Omental fat pad (tissue), 4 donors: Measurements from ENCODE around the gene AOX1. TPM values are rescaled to one million over a fixed set of nuclear protein-coding genes. Genes with fewer than 3 reads are reported as not detected.
A peak's percentile ranks its signal among the peaks of the same experiment; 100 is the strongest.

Source experiments
- ATAC-seq: fragments of 150-250 bp; one replicate; pipeline ENCODE4 v1.9.1; 2016; ENCODE audit warnings: mild to moderate bottlenecking, moderate library complexity; ENCODE audit not compliant: low FRiP score
- DNase-seq: peaks from one replicate; pipeline ENCODE4 v3.0.0-alpha.2; 2019; ENCODE audit warnings: low spot score
- total RNA-seq, 4 donors: library from RNA; depleted of rRNA; stranded (reverse); fragments of >200 nt; gene quantifications; one replicate each; pipeline ENCODE4 v1.1.0, GENCODE V29; 2016
- TF ChIP-seq, protein P1 (sequence below), 3 donors: fragments of 450-650 bp; IDR thresholded peaks; one replicate each; pipeline ENCODE4 v1.5.1; 2016 to 2017; ENCODE audit warnings: antibody characterized with exemption in 3 of 3, mild to moderate bottlenecking in 3 of 3, moderate library complexity in 2 of 3

The AOX1 gene
- total RNA-seq, 4 donors from 2014 or later = 241 to 629 (median 321) TPM

DNA sequence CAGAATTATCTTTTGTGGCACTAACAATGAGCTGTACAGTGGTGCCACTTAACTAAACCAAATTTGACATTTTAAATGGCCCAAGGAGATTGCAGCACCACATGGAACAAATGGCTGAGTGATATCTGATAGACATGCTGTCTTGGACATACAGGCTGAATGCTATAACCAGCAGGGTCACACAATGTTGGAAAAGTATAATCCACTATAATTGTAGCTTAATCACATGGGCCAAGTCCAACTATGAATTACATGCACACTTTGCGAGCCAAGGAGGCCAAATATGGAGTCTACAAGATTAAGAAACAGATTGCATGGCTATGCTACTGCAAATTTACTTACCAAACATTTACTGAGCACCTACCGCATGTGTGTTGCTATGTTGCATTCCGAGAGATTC, 69.0 kb downstream of the AOX1 start:
- ATAC-seq (no peak), DNase-seq (no peak)
- TF ChIP-seq, protein P1, sequence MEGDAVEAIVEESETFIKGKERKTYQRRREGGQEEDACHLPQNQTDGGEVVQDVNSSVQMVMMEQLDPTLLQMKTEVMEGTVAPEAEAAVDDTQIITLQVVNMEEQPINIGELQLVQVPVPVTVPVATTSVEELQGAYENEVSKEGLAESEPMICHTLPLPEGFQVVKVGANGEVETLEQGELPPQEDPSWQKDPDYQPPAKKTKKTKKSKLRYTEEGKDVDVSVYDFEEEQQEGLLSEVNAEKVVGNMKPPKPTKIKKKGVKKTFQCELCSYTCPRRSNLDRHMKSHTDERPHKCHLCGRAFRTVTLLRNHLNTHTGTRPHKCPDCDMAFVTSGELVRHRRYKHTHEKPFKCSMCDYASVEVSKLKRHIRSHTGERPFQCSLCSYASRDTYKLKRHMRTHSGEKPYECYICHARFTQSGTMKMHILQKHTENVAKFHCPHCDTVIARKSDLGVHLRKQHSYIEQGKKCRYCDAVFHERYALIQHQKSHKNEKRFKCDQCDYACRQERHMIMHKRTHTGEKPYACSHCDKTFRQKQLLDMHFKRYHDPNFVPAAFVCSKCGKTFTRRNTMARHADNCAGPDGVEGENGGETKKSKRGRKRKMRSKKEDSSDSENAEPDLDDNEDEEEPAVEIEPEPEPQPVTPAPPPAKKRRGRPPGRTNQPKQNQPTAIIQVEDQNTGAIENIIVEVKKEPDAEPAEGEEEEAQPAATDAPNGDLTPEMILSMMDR (IDR thresholded peaks at IDR 0.05) = no peak

DNA sequence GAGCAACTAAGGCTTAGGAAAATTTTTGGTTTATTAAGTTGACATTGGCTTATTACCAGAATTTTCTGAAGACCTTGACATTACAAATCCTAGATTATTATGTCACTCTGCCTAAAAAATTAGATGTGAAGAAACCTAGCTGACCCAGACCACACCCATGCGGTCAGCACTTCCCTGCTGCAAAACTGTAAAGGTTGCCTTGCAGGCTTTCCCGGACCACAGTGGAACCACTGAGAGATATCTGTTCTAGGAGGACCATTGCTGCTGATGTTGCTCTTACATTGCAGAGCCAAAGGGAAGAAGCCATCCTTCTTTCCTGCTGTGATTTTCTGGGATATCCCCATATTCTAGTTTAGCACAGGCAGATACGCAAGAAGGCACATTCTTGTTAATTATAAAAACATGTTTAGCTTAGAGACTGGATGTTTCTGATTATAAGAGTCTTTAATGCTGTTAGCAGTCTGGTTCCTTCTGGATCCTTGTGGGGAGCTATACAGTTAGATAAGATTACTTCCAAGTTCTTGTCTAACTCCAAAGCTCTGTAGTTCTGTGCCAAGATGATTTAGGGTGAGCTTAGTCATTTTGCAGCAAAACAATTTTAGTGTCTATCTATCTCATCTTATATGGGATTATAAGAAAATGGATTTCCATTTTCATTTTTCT, 70.2 kb downstream of the AOX1 start:
- DNase-seq = no peak

DNA sequence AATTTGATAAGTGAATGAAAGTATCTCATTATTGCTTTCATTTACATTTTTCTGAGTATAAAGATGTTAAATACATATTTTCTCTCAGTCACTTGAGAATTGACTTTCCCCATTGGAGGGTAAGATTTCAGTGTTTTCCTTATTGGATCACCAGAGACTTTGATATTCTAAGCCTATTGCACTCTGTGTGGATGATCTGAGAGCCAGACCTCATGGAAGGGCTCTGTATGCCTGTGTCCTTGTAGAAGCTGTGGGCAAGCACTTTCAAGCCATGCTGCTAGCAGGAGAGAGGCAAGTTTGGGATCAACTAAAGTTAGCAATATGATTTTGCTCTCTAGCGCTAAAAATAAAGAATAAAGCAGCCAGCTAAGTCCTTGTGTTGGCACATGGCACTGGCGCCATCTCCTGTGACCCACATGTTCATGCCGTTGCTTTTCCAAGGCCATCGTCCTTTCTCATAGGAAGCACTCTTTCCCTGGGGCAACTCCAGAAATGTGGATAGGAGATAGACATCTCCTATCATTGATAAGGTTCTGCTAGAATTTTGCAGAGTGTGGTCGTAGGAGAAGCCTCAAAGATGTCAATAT, 72.6 kb downstream of the AOX1 start:
- TF ChIP-seq, protein P1 (IDR thresholded peaks at IDR 0.05) = no peak
- ATAC-seq (no peak), DNase-seq (no peak)

More for the DNA sequence above, 70.2 kb downstream of the AOX1 start:
- TF ChIP-seq, protein P1 (IDR thresholded peaks at IDR 0.05) = no peak
- ATAC-seq = no peak

DNA sequence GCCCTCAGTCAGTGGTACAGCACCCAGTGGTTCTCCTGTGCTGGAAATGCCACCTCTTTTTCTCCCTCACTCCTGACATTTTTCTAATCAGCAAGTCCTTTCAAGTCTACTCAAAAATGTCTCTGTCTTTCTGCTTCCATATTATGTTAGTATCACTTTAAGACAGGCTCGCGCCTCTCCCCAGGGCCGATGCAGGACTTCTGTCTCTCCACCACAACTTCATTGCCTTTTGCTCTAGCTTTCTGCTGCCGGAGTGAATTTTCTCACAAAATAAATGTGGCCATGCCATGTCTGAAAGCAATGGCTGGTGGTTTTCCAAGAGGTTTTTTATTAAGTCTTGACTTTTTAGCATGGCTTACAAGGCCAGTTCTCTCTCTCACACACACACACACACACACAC, 73.6 kb downstream of the AOX1 start:
- TF ChIP-seq, protein P1 (IDR thresholded peaks at IDR 0.05) = no peak
- ATAC-seq (no peak), DNase-seq (no peak)

DNA sequence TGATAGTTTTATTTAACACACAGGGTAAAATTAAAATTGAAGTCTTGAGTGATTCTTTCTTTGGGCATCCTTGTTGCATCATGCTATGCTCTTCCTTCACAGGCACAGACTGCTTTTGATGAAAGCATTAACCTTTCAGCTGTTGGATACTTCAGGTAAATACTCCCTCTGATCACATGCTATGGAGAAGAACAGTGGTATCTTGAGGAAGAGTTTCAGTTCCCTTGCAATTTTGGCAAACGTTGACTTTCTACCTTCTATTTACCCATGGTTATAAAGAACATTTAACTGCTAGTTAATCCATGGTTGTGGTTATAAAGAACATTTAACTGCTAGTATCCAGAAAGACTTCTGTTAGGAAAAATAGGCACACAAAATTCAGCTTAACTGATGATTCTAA, 75.7 kb downstream of the AOX1 start:
- ATAC-seq = no peak
- TF ChIP-seq, protein P1 (IDR thresholded peaks at IDR 0.05) = no peak
- DNase-seq = no peak

DNA sequence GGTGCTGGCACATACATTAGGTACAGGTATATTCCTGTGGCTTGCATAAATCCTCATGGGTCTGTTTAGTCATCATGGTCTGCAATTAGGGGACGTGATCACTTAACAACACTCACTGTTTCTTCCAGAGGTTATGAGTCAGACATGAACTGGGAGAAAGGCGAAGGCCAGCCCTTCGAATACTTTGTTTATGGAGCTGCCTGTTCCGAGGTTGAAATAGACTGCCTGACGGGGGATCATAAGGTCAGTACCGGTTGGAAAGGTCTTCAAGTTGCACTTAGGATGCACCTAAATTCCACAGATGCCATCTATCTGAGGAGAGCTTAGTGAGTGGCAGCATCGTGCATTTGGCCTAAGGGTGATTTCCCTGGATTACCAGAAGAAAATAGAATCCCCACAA, 76.9 kb downstream of the AOX1 start:
- peak; percentile 89 for ATAC-seq
- TF ChIP-seq, protein P1 (IDR thresholded peaks at IDR 0.05) = no peak
- no peak for DNase-seq
